ENCODE data around the gene SSBP2. TPM values are rescaled to one million over a fixed set of nuclear protein-coding genes. Genes with fewer than 3 reads are reported as not detected.

The SSBP2 gene
- total and polyA plus RNA-seq, 2 of the 8 experiments (the other 6 are each of a cell fraction or from before 2014, with no cell fraction given) = 21.5 to 36.2 TPM

GRCh38 chr5:81631124-81631523 is 119.8 kb downstream of the SSBP2 start:
- no peak overlapping the region for H3K23ac ChIP-seq (ENCODE audit: insufficient read length)
- ChIA-PET POLR2A (ENCODE audit: partially characterized antibody) (no interaction called here), CTCF (ENCODE audit: partially characterized antibody) (no interaction called here)

More at GRCh38 chr5:81631124-81631523, 119.8 kb downstream of the SSBP2 start:
- H2BK15ac ChIP-seq (ENCODE audit: low read length) = no peak overlapping the region
- no peak overlapping the region for H3K4me3 ChIP-seq (ENCODE audit: extremely low read depth in 1 of 4, insufficient read depth in 2 of 4, low read depth in 3 of 4, low read length in 4 of 4)
- H3K4me1 ChIP-seq (replicated peaks in 1 of 4; ENCODE audit: control insufficient read depth in 3 of 4, insufficient read depth in 4 of 4, low read length in 3 of 4) = no peaks in the 10 kb centered on the region
- no peaks in the 10 kb centered on the region for H3K23me2 ChIP-seq (ENCODE audit: low read depth, low read length)
- H2BK120ac ChIP-seq (replicated peaks; ENCODE audit: low read depth, low read length) = no peak overlapping the region
- H4K20me1 ChIP-seq (replicated peaks in 1 of 2; ENCODE audit: control insufficient read depth in 1 of 2, insufficient read depth in 2 of 2, low read length in 2 of 2) = no peaks in the 10 kb centered on the region
- H3K27ac ChIP-seq (ENCODE audit: low read depth, low read length) = no peak overlapping the region
- no peak overlapping the region for H3K14ac ChIP-seq (ENCODE audit: insufficient read length)
- no peaks in the 10 kb centered on the region; a peak in 3 of 8 replicates for H3K36me3 ChIP-seq (ENCODE audit: control insufficient read depth in 2 of 4, insufficient read depth in 4 of 4, low read length in 3 of 4)
- no peak overlapping the region for H2BK5ac ChIP-seq (ENCODE audit: low read depth, low read length)
- no peak overlapping the region for H2BK12ac ChIP-seq (ENCODE audit: low read depth, low read length)
- H4K91ac ChIP-seq (replicated peaks; ENCODE audit: insufficient read length, low read length) = no peak overlapping the region
- FAIRE-seq (no peak), DNase-seq (ENCODE audit: low read depth in 1 of 2, low spot score in 2 of 2) (no peak)
- no peak for TF ChIP-seq SAP30 (IDR thresholded peaks at IDR 0.05; ENCODE audit: insufficient read depth, insufficient replicate concordance, low read length)
- no peak for TF ChIP-seq EGR1 (IDR thresholded peaks at IDR 0.05; ENCODE audit: borderline replicate concordance, low read depth, low read length)
- TF ChIP-seq KDM1A (IDR thresholded peaks at IDR 0.05; ENCODE audit: borderline replicate concordance, low read length) = no peak
- TF ChIP-seq HDAC6 (IDR thresholded peaks at IDR 0.05; ENCODE audit: low read depth, low read length) = no peak
- TF ChIP-seq POU5F1 (IDR thresholded peaks at IDR 0.05; ENCODE audit: low read depth, low read length) = no peak
- no peak for TF ChIP-seq TAF1 (IDR thresholded peaks at IDR 0.05; ENCODE audit: low read depth, low read length)
- TF ChIP-seq JUND (IDR thresholded peaks at IDR 0.05; ENCODE audit: low read length) = no peak
- TF ChIP-seq ZNF274 (IDR thresholded peaks at IDR 0.05; ENCODE audit: borderline replicate concordance, extremely low read depth, low read length) = no peak
- H4K8ac ChIP-seq (ENCODE audit: extremely low read depth, insufficient read depth, low read length) = no peak overlapping the region
- no peak overlapping the region for H3K4ac ChIP-seq (replicated peaks; ENCODE audit: insufficient read length, low read depth, low read length)
- no peak overlapping the region for H2AFZ ChIP-seq (ENCODE audit: low read length)
- H3K9me3 ChIP-seq (ENCODE audit: insufficient read depth in 2 of 2, low read depth in 1 of 2, low read length in 1 of 2) = no peaks in the 10 kb centered on the region
- no peak overlapping the region for H3K56ac ChIP-seq (replicated peaks; ENCODE audit: insufficient read length, low read depth, low read length)
- H2BK20ac ChIP-seq (ENCODE audit: low read length) = no peak overlapping the region
- no peak overlapping the region for H3K18ac ChIP-seq (ENCODE audit: extremely low read depth, low read length)
- H2AK5ac ChIP-seq (ENCODE audit: low read depth, low read length) = no peak overlapping the region
- H3K9ac ChIP-seq (replicated peaks in 1 of 4; ENCODE audit: extremely low read depth in 1 of 4, low read depth in 3 of 4, low read length in 3 of 4) = no peak overlapping the region
- H4K5ac ChIP-seq (ENCODE audit: insufficient read length, low read depth, low read length) = no peak overlapping the region
- H3K4me2 ChIP-seq (ENCODE audit: insufficient read depth in 1 of 2, low read depth in 2 of 2, low read length in 2 of 2) = no peak overlapping the region
- H3K27me3 ChIP-seq (replicated peaks in 1 of 4; ENCODE audit: control insufficient read depth in 3 of 4, extremely low read depth in 1 of 4, insufficient read depth in 3 of 4, low read length in 3 of 4) = no peaks in the 10 kb centered on the region
- 87% methylated on average over 7 of the region's 7 CpGs; no CpG with 5 or more reads in 1 of the 2 experiments for whole genome bisulfite sequencing, 2 experiments (ENCODE audit: extremely low coverage in 1 of 2, insufficient coverage in 1 of 2, insufficient read length in 1 of 2, insufficient replicate concordance in 2 of 2, low coverage in 1 of 2, low lambda C conversion rate in 2 of 2, missing lambda C conversion rate in 1 of 2)
- H3K79me2 ChIP-seq (ENCODE audit: control insufficient read depth in 1 of 2, insufficient read depth in 2 of 2, low read length in 2 of 2) = no peaks in the 10 kb centered on the region
- no peaks in the 10 kb centered on the region for H3K79me1 ChIP-seq (ENCODE audit: low read depth, low read length)
